Smooth muscle cell (in vitro differentiated cells): ENCODE data around the gene MAGIX. TPM values are rescaled to one million over a fixed set of nuclear protein-coding genes. Genes with fewer than 3 reads are reported as not detected.

Source experiments
- DNase-seq: peaks from one replicate; lab custom pipeline; 2025; ENCODE audit not compliant: unreplicated experiment; lab: John Stamatoyannopoulos, UW
- H2AFZ ChIP-seq: fragments of 200-600 bp; sonication (generic); 2 replicates; pipeline ENCODE4 v1.6.0; 2016; ENCODE audit warnings: antibody characterized with exemption, low read depth, mild to moderate bottlenecking
- H3F3A ChIP-seq: fragments of 200-600 bp; sonication (generic); 2 replicates; pipeline ENCODE4 v1.6.0; 2017; ENCODE audit warnings: antibody characterized with exemption, low read depth
- H3K27ac ChIP-seq: fragments of 200-600 bp; sonication (generic); 2 replicates; pipeline ENCODE4 v1.5.1; 2016; ENCODE audit warnings: low read depth, mild to moderate bottlenecking
- H3K27me3 ChIP-seq: fragments of 200-600 bp; sonication (generic); 2 replicates; pipeline ENCODE4 v1.6.1; 2016; ENCODE audit warnings: low read depth, mild to moderate bottlenecking
- H3K36me3 ChIP-seq: fragments of 200-600 bp; sonication (generic); 2 replicates; pipeline ENCODE4 v1.5.1; 2016; ENCODE audit warnings: low read depth
- H3K4me1 ChIP-seq: fragments of 200-600 bp; sonication (generic); 2 replicates; pipeline ENCODE4 v1.5.1; 2016; ENCODE audit warnings: low read depth
- H3K4me2 ChIP-seq: fragments of 200-600 bp; sonication (generic); 2 replicates; pipeline ENCODE4 v1.6.0; 2016; ENCODE audit warnings: mild to moderate bottlenecking
- H3K4me3 ChIP-seq: fragments of 200-600 bp; sonication (generic); 2 replicates; pipeline ENCODE4 v1.5.1; 2016; ENCODE audit warnings: mild to moderate bottlenecking
- H3K79me2 ChIP-seq: fragments of 200-600 bp; sonication (generic); 2 replicates; pipeline ENCODE4 v1.6.0; 2016; ENCODE audit warnings: low read depth, mild to moderate bottlenecking
- H3K9ac ChIP-seq: fragments of 200-600 bp; sonication (generic); 2 replicates; pipeline ENCODE4 v1.6.0; 2016; ENCODE audit warnings: low read depth
- H3K9me3 ChIP-seq: fragments of 200-600 bp; sonication (generic); replicated peaks from 2 replicates; pipeline ENCODE4 v1.5.1; 2016; ENCODE audit warnings: low read depth
- H4K20me1 ChIP-seq: fragments of 200-600 bp; sonication (generic); 2 replicates; pipeline ENCODE4 v1.6.0; 2016; ENCODE audit warnings: low read depth
- CTCF ChIP-seq: fragments of 200-600 bp; sonication (generic); IDR thresholded peaks from 2 replicates; pipeline ENCODE4 v1.5.1; 2017; ENCODE audit warnings: borderline replicate concordance, mild to moderate bottlenecking, antibody characterized with exemption; ENCODE audit not compliant: insufficient read depth, poor library complexity, severe bottlenecking
- WGBS: methylation state at CpG from one replicate; pipeline ENCODE4 v1.1.7; 2016; ENCODE audit warnings: low lambda C conversion rate; 5-methylcytosine and 5-hydroxymethylcytosine counted together
- polyA plus RNA-seq: library from polyadenylated mRNA; unstranded; fragments of >200 nt; fragmentation: Nextera tagmentation; extraction: Ambion mirVana; gene quantifications from 2 replicates; pipeline ENCODE4 v1.2.1, GENCODE V29; 2016
- total RNA-seq: library from RNA; depleted of rRNA; stranded (reverse); fragments of >200 nt; gene quantifications from 2 replicates; pipeline ENCODE4 v1.2.3, GENCODE V29; 2014

MAGIX gene
- total and polyA plus RNA-seq, 2 experiments from 2014 or later = 0.45 to 3.8 TPM

GRCh38 chrX:49204017-49204416 lies 41.5 kb downstream of the MAGIX start:
- no peak overlapping the region for H3K9ac ChIP-seq
- H3F3A ChIP-seq = no peaks in the 10 kb centered on the region
- DNase-seq = no peak
- WGBS = 83% methylated on average over 6 of the region's 6 CpGs
- no peak for TF ChIP-seq CTCF
- H3K9me3 ChIP-seq = no peaks in the 10 kb centered on the region
- H3K36me3 ChIP-seq = no peaks in the 10 kb centered on the region
- H2AFZ ChIP-seq = no peak overlapping the region
- no peaks in the 10 kb centered on the region for H4K20me1 ChIP-seq
- no peak overlapping the region for H3K4me2 ChIP-seq
- no peaks in the 10 kb centered on the region for H3K79me2 ChIP-seq
- H3K4me3 ChIP-seq = no peak overlapping the region
- no peaks in the 10 kb centered on the region for H3K27me3 ChIP-seq
- no peak overlapping the region for H3K27ac ChIP-seq
- H3K4me1 ChIP-seq = no peaks in the 10 kb centered on the region

DNA sequence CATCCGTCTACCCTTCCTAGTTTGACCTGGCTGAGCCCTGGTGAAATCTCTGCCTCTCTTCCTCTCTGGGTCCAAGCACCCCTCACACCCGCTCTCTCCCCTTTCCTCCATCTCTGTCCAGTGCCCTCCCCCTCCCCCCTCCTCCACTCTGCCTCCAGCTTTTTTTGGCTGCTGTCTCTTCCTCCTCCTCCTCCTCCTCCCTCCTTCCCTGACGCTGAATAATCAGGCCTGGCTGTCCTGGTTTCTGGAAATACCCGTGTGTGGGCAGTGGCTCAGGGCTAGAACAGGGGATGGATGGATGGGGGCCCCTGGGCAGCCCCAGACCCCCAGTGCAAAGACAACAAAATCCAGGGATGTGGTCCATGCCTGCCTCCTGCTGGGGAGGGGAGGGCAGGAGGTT lies 42.2 kb downstream of the MAGIX start:
- Histone ChIP-seq H3K27ac (no peak overlapping the region), H3K4me1 (no peaks in the 10 kb centered on the region), H3K79me2 (no peaks in the 10 kb centered on the region), H3F3A (no peaks in the 10 kb centered on the region), H3K36me3 (no peaks in the 10 kb centered on the region), H4K20me1 (no peaks in the 10 kb centered on the region), H2AFZ (no peak overlapping the region), H3K27me3 (no peaks in the 10 kb centered on the region), H3K9me3 (no peaks in the 10 kb centered on the region), H3K4me2 (no peak overlapping the region), H3K9ac (no peak overlapping the region), H3K4me3 (no peak overlapping the region)
- WGBS = 31% methylated on average over 3 of the region's 4 CpGs
- TF ChIP-seq CTCF = no peak
- DNase-seq = no peak

GRCh38 chrX:49205443-49205842 lies 42.9 kb downstream of the MAGIX start:
- no peaks in the 10 kb centered on the region for H4K20me1 ChIP-seq
- H3K79me2 ChIP-seq = no peaks in the 10 kb centered on the region
- 87% methylated on average over 12 of the region's 13 CpGs for WGBS
- H3K4me2 ChIP-seq = no peak overlapping the region
- H3K4me1 ChIP-seq = no peaks in the 10 kb centered on the region
- H2AFZ ChIP-seq = no peak overlapping the region
- H3K27me3 ChIP-seq = no peaks in the 10 kb centered on the region
- TF ChIP-seq CTCF = no peak
- H3K9ac ChIP-seq = no peak overlapping the region
- H3F3A ChIP-seq = no peaks in the 10 kb centered on the region
- H3K9me3 ChIP-seq = no peaks in the 10 kb centered on the region
- no peak overlapping the region for H3K4me3 ChIP-seq
- no peak overlapping the region for H3K27ac ChIP-seq
- no peaks in the 10 kb centered on the region for H3K36me3 ChIP-seq
- no peak for DNase-seq

DNA sequence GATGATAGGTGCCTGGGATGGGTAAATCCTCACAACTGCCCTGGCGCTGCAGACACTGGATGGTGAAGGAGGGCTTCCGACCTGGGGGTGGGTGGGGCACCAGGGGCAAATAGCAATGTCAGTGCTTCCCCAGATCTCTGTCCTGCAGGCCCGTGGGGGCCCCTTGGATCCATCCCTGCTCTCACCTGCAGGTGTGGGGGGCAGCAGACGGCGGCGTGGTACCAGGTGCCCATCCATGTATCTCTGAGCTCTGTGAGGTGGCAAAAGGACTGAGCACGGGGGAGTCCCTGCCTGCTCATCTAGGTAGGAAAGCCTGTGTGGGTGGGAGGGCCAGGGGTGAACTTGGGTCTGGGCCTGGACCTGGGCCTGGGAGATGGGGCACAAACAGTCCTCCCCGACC lies 44.0 kb downstream of the MAGIX start:
- H3K4me2 ChIP-seq = no peak overlapping the region
- no peak for TF ChIP-seq CTCF
- H3F3A ChIP-seq = no peaks in the 10 kb centered on the region
- WGBS = 90% methylated on average over 7 of the region's 8 CpGs
- no peak overlapping the region for H3K27ac ChIP-seq
- H3K9me3 ChIP-seq = no peaks in the 10 kb centered on the region
- H3K79me2 ChIP-seq = no peaks in the 10 kb centered on the region
- no peaks in the 10 kb centered on the region for H4K20me1 ChIP-seq
- H2AFZ ChIP-seq = no peak overlapping the region
- no peak overlapping the region for H3K9ac ChIP-seq
- no peaks in the 10 kb centered on the region for H3K27me3 ChIP-seq
- H3K4me1 ChIP-seq = no peaks in the 10 kb centered on the region
- H3K36me3 ChIP-seq = no peaks in the 10 kb centered on the region
- no peak overlapping the region for H3K4me3 ChIP-seq
- no peak for DNase-seq
